Neural cell (in vitro differentiated cells): ENCODE results near the gene STK31. TPM values are rescaled to one million over a fixed set of nuclear protein-coding genes. Genes with fewer than 3 reads are reported as not detected.
"Not testable (repeated sequence)": the region's sequence is repeated elsewhere in the genome, so short reads cannot be mapped to it uniquely, and the experiment has no call there.

Experiments used
- H2AFZ ChIP-seq: fragments of 200-600, 300-800 bp; sonication (generic), shearing (Covaris generic); 2 replicates; pipeline ENCODE4 v1.6.0; 2014; ENCODE audit warnings: low read depth, mild to moderate bottlenecking, antibody characterized with exemption, low read length, moderate library complexity
- H3F3A ChIP-seq: fragments of 200-600 bp; shearing (Covaris generic); 2 replicates; pipeline ENCODE4 v1.6.1; 2016; ENCODE audit warnings: mild to moderate bottlenecking, moderate library complexity, mixed read lengths, antibody characterized with exemption, low read length; ENCODE audit not compliant: insufficient read depth, poor library complexity, severe bottlenecking
- H3K27ac ChIP-seq: fragments of 200-600, 300-800 bp; sonication (generic), shearing (Covaris generic); 2 replicates; pipeline ENCODE4 v1.5.1; 2014; ENCODE audit warnings: mild to moderate bottlenecking, low read length, moderate library complexity
- H3K27me3 ChIP-seq: fragments of 300-800, 200-600 bp; sonication (generic), shearing (Covaris generic); 2 replicates; pipeline ENCODE4 v1.6.0; 2014; ENCODE audit warnings: mild to moderate bottlenecking, low read depth, low read length, moderate library complexity; ENCODE audit not compliant: insufficient read depth
- H3K36me3 ChIP-seq: fragments of 300-800, 200-600 bp; sonication (generic), shearing (Covaris generic); 2 replicates; pipeline ENCODE4 v1.5.1; 2014; ENCODE audit warnings: mild to moderate bottlenecking, antibody characterized with exemption, low read length, moderate library complexity; ENCODE audit not compliant: insufficient read depth
- H3K4me2 ChIP-seq: fragments of 300-800, 200-600 bp; sonication (generic), shearing (Covaris generic); 2 replicates; pipeline ENCODE4 v1.6.0; 2014; ENCODE audit warnings: mild to moderate bottlenecking, low read length
- H3K4me3 ChIP-seq: fragments of 300-800, 200-600 bp; sonication (generic), shearing (Covaris generic); 2 replicates; pipeline ENCODE4 v1.5.1; 2014; ENCODE audit warnings: mild to moderate bottlenecking, low read length, moderate library complexity
- H3K79me2 ChIP-seq: fragments of 200-600 bp; shearing (Covaris generic); replicated peaks from 2 replicates; pipeline ENCODE4 v1.6.0; 2014; ENCODE audit warnings: mild to moderate bottlenecking, low read length, moderate library complexity; ENCODE audit not compliant: insufficient read depth
- H3K9ac ChIP-seq: fragments of 300-800, 200-600 bp; sonication (generic), shearing (Covaris generic); 2 replicates; pipeline ENCODE4 v1.6.1; 2016; ENCODE audit warnings: mild to moderate bottlenecking, low read length, mixed read lengths
- H3K9me2 ChIP-seq: fragments of 200-600 bp; shearing (Covaris generic); 2 replicates; pipeline ENCODE4 v1.6.1; 2016; ENCODE audit warnings: mild to moderate bottlenecking, low read length, mixed read lengths; ENCODE audit not compliant: insufficient read depth
- H3K9me3 ChIP-seq: fragments of 200-600, 300-800 bp; sonication (generic), shearing (Covaris generic); 2 replicates; pipeline ENCODE4 v1.6.1; 2016; ENCODE audit warnings: mild to moderate bottlenecking, mixed run types, low read length, moderate library complexity, mixed read lengths
- H4K20me1 ChIP-seq: fragments of 200-600 bp; shearing (Covaris generic); 2 replicates; pipeline ENCODE4 v1.6.1; 2016; ENCODE audit warnings: mild to moderate bottlenecking, mixed run types; ENCODE audit not compliant: insufficient read depth
- CTCF ChIP-seq: fragments of 450-650 bp; IDR thresholded peaks from 2 replicates; pipeline ENCODE4 v1.5.1; 2014; ENCODE audit warnings: antibody characterized with exemption, mild to moderate bottlenecking, moderate library complexity; ENCODE audit not compliant: poor library complexity, severe bottlenecking
- EP300 ChIP-seq: fragments of 450-650 bp; conservative IDR thresholded peaks from 2 replicates; pipeline ENCODE4 v1.6.1; 2014; ENCODE audit warnings: antibody characterized with exemption, mild to moderate bottlenecking, moderate library complexity; ENCODE audit not compliant: poor library complexity, severe bottlenecking
- EZH2 ChIP-seq: fragments of 200-600, 300-800 bp; shearing (Covaris generic), sonication (generic); IDR thresholded peaks from 2 replicates; pipeline ENCODE4 v1.6.1; 2014; ENCODE audit warnings: antibody characterized with exemption, low read length, borderline replicate concordance, mild to moderate bottlenecking; ENCODE audit not compliant: insufficient read depth, poor library complexity, severe bottlenecking
- MXI1 ChIP-seq: fragments of 450-650 bp; conservative IDR thresholded peaks from 2 replicates; pipeline ENCODE4 v1.6.1; 2014; ENCODE audit warnings: antibody characterized with exemption, mild to moderate bottlenecking; ENCODE audit not compliant: poor library complexity, severe bottlenecking
- POLR2AphosphoS5 ChIP-seq: IDR thresholded peaks from 2 replicates; pipeline ENCODE4 v1.6.1; 2012
- RAD21 ChIP-seq: fragments of 450-650 bp; conservative IDR thresholded peaks from 2 replicates; pipeline ENCODE4 v1.6.1; 2014; ENCODE audit warnings: antibody characterized with exemption, mild to moderate bottlenecking, moderate library complexity
- REST ChIP-seq: IDR thresholded peaks from 2 replicates; pipeline ENCODE4 v1.6.1; 2012; ENCODE audit warnings: borderline replicate concordance
- SMC3 ChIP-seq: fragments of 450-650 bp; conservative IDR thresholded peaks from 2 replicates; pipeline ENCODE4 v1.6.1; 2014; ENCODE audit warnings: antibody characterized with exemption, mild to moderate bottlenecking, moderate library complexity; ENCODE audit not compliant: poor library complexity
- TAF1 ChIP-seq: IDR thresholded peaks from 2 replicates; pipeline ENCODE4 v1.6.1; 2012; ENCODE audit warnings: low read depth
- polyA plus RNA-seq: library from polyadenylated mRNA; depleted of rRNA; stranded (reverse); fragments of >200 nt; gene quantifications from 2 replicates; pipeline ENCODE4 v1.2.3, GENCODE V29; 2014

The STK31 gene
- polyA plus RNA-seq, 1 donor from 2014 or later: 0.76 TPM

GRCh38 chr7:23746629-23747028 is 36.6 kb downstream of the STK31 start:
- no peaks in the 10 kb centered on the region for H3K79me2 ChIP-seq
- no peak overlapping the region for H3K27ac ChIP-seq
- H3K4me3 ChIP-seq: no peak overlapping the region
- no peaks in the 10 kb centered on the region for H3F3A ChIP-seq
- no peak overlapping the region for H3K4me2 ChIP-seq
- no peaks in the 10 kb centered on the region for H3K9me2 ChIP-seq
- TF ChIP-seq TAF1: no peak
- no peak for TF ChIP-seq POLR2AphosphoS5
- TF ChIP-seq EP300: no peak
- no peak for TF ChIP-seq RAD21
- TF ChIP-seq CTCF: no peak
- TF ChIP-seq EZH2: no peak
- TF ChIP-seq MXI1: no peak
- TF ChIP-seq SMC3: no peak
- TF ChIP-seq REST: no peak
- no peaks in the 10 kb centered on the region for H4K20me1 ChIP-seq
- no peaks in the 10 kb centered on the region for H3K36me3 ChIP-seq
- H2AFZ ChIP-seq: no peak overlapping the region
- no peak overlapping the region for H3K9ac ChIP-seq
- no peaks in the 10 kb centered on the region for H3K27me3 ChIP-seq
- no peaks in the 10 kb centered on the region for H3K9me3 ChIP-seq

- H4K20me1 ChIP-seq: no peaks in the 10 kb centered on the region
- no peaks in the 10 kb centered on the region for H3K79me2 ChIP-seq
- TF ChIP-seq EZH2 (no peak), CTCF (no peak), POLR2AphosphoS5 (no peak), RAD21 (no peak), REST (no peak), SMC3 (no peak), EP300 (no peak), MXI1 (no peak), TAF1 (no peak)
- H3K9me3 ChIP-seq: no peaks in the 10 kb centered on the region
- H3K4me3 ChIP-seq: no peak overlapping the region
- no peaks in the 10 kb centered on the region for H3K27me3 ChIP-seq
- H3K27ac ChIP-seq: no peak overlapping the region
- no peak overlapping the region for H3K4me2 ChIP-seq
- no peak overlapping the region for H2AFZ ChIP-seq
- H3F3A ChIP-seq: no peaks in the 10 kb centered on the region
- no peak overlapping the region for H3K9ac ChIP-seq
- H3K9me2 ChIP-seq: no peaks in the 10 kb centered on the region
- no peaks in the 10 kb centered on the region for H3K36me3 ChIP-seq
These were observed 41.8 kb downstream of the STK31 start for GRCh38 chr7:23751852-23752251.

- H3K27ac ChIP-seq, H3K27me3 ChIP-seq, H2AFZ ChIP-seq, H3K9me2 ChIP-seq, H3K9me3 ChIP-seq, H3K79me2 ChIP-seq, H4K20me1 ChIP-seq, H3K36me3 ChIP-seq, H3K9ac ChIP-seq, H3K4me3 ChIP-seq, H3K4me2 ChIP-seq, H3F3A ChIP-seq: not testable (repeated sequence)
These were observed 48.8 kb downstream of the STK31 start for GRCh38 chr7:23758839-23759238.
